Neuronal stem cell (in vitro differentiated cells): ENCODE measurements around the gene FAM135A.
"Not testable (repeated sequence)": the region's sequence is repeated elsewhere in the genome, so short reads cannot be mapped to it uniquely, and the experiment has no call there.

Experiments
- DNase-seq: peaks from one replicate; pipeline ENCODE4 v3.0.0-alpha.2; 2013; ENCODE audit warnings: low spot score
- H2AFZ ChIP-seq: one replicate; pipeline ENCODE4 v1.6.1; 2013; ENCODE audit warnings: mild to moderate bottlenecking, low read length, inconsistent platforms
- H2AK5ac ChIP-seq: 2 replicates; pipeline ENCODE4 v1.6.1; 2013; ENCODE audit warnings: low read depth, mild to moderate bottlenecking, inconsistent platforms, low read length, moderate library complexity, mixed read lengths
- H2BK120ac ChIP-seq: 2 replicates; pipeline ENCODE4 v1.6.1; 2013; ENCODE audit warnings: low read depth, mild to moderate bottlenecking, inconsistent platforms, low read length, moderate library complexity, mixed read lengths
- H2BK12ac ChIP-seq: one replicate; pipeline ENCODE4 v1.6.1; 2013; ENCODE audit warnings: low read length, inconsistent platforms
- H2BK15ac ChIP-seq: 2 replicates; pipeline ENCODE4 v1.6.1; 2013; ENCODE audit warnings: mild to moderate bottlenecking, low read length, inconsistent platforms, mixed read lengths
- H2BK5ac ChIP-seq: one replicate; pipeline ENCODE4 v1.6.1; 2013; ENCODE audit warnings: inconsistent platforms, mild to moderate bottlenecking, low read length, moderate library complexity
- H3K14ac ChIP-seq: one replicate; pipeline ENCODE4 v1.6.1; 2013; ENCODE audit warnings: low read length, inconsistent platforms
- H3K18ac ChIP-seq: 2 replicates; pipeline ENCODE4 v1.6.1; 2013; ENCODE audit warnings: low read length, inconsistent platforms
- H3K23ac ChIP-seq: 2 replicates; pipeline ENCODE4 v1.6.1; 2013; ENCODE audit warnings: low read depth, mild to moderate bottlenecking, mixed read lengths, low read length, inconsistent platforms; ENCODE audit not compliant: poor library complexity
- H3K27ac ChIP-seq: replicated peaks from 3 replicates; pipeline ENCODE4 v1.5.1; 2013; ENCODE audit warnings: low read length, inconsistent platforms
- H3K27me3 ChIP-seq, 3 experiments: 2 replicates each; pipeline ENCODE4 v1.6.1; 2013; ENCODE audit warnings: low read length in 3 of 3, mild to moderate bottlenecking in 2 of 3, inconsistent platforms in 1 of 3, low read depth in 1 of 3, mixed read lengths in 1 of 3, moderate library complexity in 1 of 3; ENCODE audit not compliant: control insufficient read depth in 3 of 3, insufficient read depth in 3 of 3
- H3K36me3 ChIP-seq, 2 donors: replicated peaks in 1 of 2; 2 replicates each; pipeline ENCODE4 v1.6.1; 2013; ENCODE audit warnings: low read length in 2 of 2; ENCODE audit not compliant: control insufficient read depth in 2 of 2, insufficient read depth in 2 of 2
- H3K4ac ChIP-seq: 2 replicates; pipeline ENCODE4 v1.6.1; 2013; ENCODE audit warnings: inconsistent platforms, mild to moderate bottlenecking, low read length, moderate library complexity
- H3K4me1 ChIP-seq, 2 donors: 1 replicate in 1 of 2; 2 replicates in 1 of 2; pipeline ENCODE4 v1.6.1; 2013; ENCODE audit warnings: low read length in 2 of 2, low read depth in 1 of 2; ENCODE audit not compliant: control insufficient read depth in 2 of 2, insufficient read depth in 1 of 2
- H3K4me2 ChIP-seq: one replicate; pipeline ENCODE4 v1.6.1; 2013; ENCODE audit warnings: mild to moderate bottlenecking, low read length, inconsistent platforms; ENCODE audit not compliant: insufficient read depth, poor library complexity, severe bottlenecking
- H3K4me3 ChIP-seq, 2 donors: 2 replicates each; pipeline ENCODE4 v1.5.1; 2013; ENCODE audit warnings: low read length in 2 of 2, mild to moderate bottlenecking in 2 of 2, inconsistent platforms in 1 of 2, moderate library complexity in 1 of 2
- H3K79me1 ChIP-seq: one replicate; pipeline ENCODE4 v1.6.1; 2013; ENCODE audit warnings: low read depth, mild to moderate bottlenecking, inconsistent platforms, low read length, moderate library complexity
- H3K9ac ChIP-seq: one replicate; pipeline ENCODE4 v1.6.1; 2013; ENCODE audit warnings: mild to moderate bottlenecking, low read depth, low read length, inconsistent platforms; ENCODE audit not compliant: poor library complexity
- H3K9me3 ChIP-seq, 2 donors: replicated peaks in 1 of 2; 2 replicates each; pipeline versions ENCODE3 to v1.6.1; 2013; ENCODE audit warnings: low read length in 2 of 2, mild to moderate bottlenecking in 2 of 2, inconsistent platforms in 1 of 2, low read depth in 1 of 2, mixed read lengths in 1 of 2, moderate library complexity in 1 of 2; ENCODE audit not compliant: control insufficient read depth in 2 of 2, insufficient read depth in 1 of 2
- H4K8ac ChIP-seq: one replicate; pipeline ENCODE4 v1.6.1; 2013; ENCODE audit warnings: low read depth, mild to moderate bottlenecking, inconsistent platforms, low read length, moderate library complexity
- H4K91ac ChIP-seq: one replicate; pipeline ENCODE4 v1.6.1; 2013; ENCODE audit warnings: low read length, low read depth, mild to moderate bottlenecking, inconsistent platforms; ENCODE audit not compliant: poor library complexity
- WGBS, 2 donors: extraction: QIAGEN DNeasy Blood & Tissue Kit; methylation state at CpG; one replicate each; pipeline ENCODE4 v1.1.7; 2013; ENCODE audit warnings: missing lambda C conversion rate in 2 of 2, mixed read lengths in 1 of 2; ENCODE audit not compliant: insufficient read length in 2 of 2, insufficient replicate concordance in 1 of 2; ENCODE audit errors: extremely low coverage in 2 of 2; 5-methylcytosine and 5-hydroxymethylcytosine counted together

FAM135A gene

DNA sequence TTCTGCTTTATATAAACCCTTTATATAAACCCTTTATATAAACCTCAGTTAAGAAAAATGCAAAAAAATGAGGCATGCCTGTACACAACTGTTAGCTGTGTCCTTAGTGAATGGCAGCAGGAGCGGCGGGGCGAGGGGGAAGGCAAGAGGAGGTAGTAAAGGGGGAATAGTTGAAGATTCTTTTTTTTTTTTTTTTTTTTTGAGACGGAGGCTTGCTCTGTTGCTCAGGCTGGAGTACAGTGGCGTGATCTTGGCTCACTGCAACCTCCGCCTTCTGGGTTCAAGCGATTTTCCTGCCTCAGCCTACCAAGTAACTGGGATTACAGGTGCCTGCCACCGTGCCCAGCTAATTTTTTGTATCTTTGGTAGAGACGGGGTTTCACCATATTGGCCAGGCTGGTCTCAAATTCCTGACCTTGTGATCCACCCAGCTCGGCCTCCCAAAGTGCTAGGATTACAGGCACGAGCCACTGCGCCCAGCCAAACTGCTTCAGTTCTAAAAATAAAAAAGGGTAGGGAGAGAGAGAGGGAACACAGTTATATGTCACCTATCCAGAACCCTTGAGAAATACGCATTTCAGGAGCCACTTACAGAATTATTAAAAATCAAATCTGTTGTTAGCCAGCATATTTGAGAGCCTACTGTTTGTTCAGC is 139.1 kb downstream of the FAM135A start:
- H3K4me2 ChIP-seq, H3K9me3 ChIP-seq, H3K9ac ChIP-seq, H2BK5ac ChIP-seq, DNase-seq, H4K91ac ChIP-seq, H3K18ac ChIP-seq, H2AK5ac ChIP-seq, H2AFZ ChIP-seq, H3K4me3 ChIP-seq, H3K4me1 ChIP-seq, H2BK15ac ChIP-seq, H3K27me3 ChIP-seq, H3K14ac ChIP-seq, H4K8ac ChIP-seq, H3K27ac ChIP-seq, H2BK120ac ChIP-seq, H2BK12ac ChIP-seq, H3K79me1 ChIP-seq, H3K4ac ChIP-seq, H3K23ac ChIP-seq: not testable (repeated sequence)
- WGBS, 2 donors, result no CpG with 5 or more reads among the region's 13 CpGs
- H3K36me3 ChIP-seq, result peaks cover 0 to 14% of the 10 kb centered on the region in 2 donors

DNA sequence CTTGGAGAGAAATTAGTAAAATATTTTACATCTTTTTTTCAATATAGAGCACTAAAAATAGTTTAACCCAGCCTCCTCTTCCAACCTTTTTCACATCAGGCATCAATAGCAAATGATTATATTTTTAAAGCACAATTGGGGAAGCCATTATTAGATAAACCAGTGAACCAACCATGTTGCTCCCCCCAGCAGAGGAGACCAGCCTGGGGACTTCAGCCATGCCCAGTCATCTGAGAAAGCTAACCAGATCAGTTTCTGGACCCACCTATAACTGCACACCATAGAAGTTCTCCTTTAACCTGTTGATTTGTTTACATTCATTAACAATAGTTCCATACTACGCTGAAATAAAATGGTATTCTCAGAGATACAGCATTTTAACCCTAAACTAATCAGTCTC is 139.7 kb downstream of the FAM135A start:
- WGBS, 2 donors, result no CpG with 5 or more reads among the region's 1 CpG

DNA sequence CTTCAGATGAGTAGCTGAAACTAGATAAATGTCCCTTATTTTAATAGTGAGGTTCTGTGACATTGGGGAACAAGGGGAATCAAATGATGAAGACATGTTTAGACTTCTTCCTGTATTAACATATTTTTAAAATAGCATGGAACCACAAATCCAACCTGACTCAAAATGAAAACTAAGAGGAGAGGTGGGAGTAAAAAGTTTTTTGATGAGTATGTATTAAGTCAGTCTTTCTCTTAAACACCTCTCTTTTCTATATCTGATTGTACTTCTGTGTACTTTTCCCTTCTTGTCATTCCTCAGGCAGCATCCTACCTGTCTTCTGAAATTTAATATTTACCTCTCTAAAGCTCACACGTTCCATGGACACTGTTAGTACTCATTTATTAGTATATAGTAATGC is 144.7 kb downstream of the FAM135A start:
- Histone ChIP-seq H3K9me3 (no peaks in the 10 kb centered on the region), H3K4me1 (no peaks in the 10 kb centered on the region), H2BK15ac (no peak overlapping the region), H3K14ac (no peak overlapping the region), H2BK5ac (no peak overlapping the region), H3K79me1 (no peaks in the 10 kb centered on the region), H2AFZ (no peak overlapping the region), H2BK12ac (no peak overlapping the region), H3K4me3 (no peak overlapping the region), H2AK5ac (no peak overlapping the region), H3K27ac (no peak overlapping the region), H2BK120ac (no peak overlapping the region), H3K36me3 (peaks cover 0 to 35% of the 10 kb centered on the region in 2 donors), H3K18ac (no peak overlapping the region), H3K4me2 (no peak overlapping the region), H3K23ac (no peak overlapping the region), H4K8ac (no peak overlapping the region), H3K9ac (no peak overlapping the region), H3K27me3 (no peaks in the 10 kb centered on the region), H3K4ac (no peak overlapping the region), H4K91ac (no peak overlapping the region)
- no peak for DNase-seq
- no CpG with 5 or more reads among the region's 1 CpG for WGBS, 2 donors

More for the DNA sequence above, 139.7 kb downstream of the FAM135A start:
- Histone ChIP-seq H2AK5ac (no peak overlapping the region), H2AFZ (no peak overlapping the region), H2BK12ac (no peak overlapping the region), H2BK120ac (no peak overlapping the region), H3K9me3 (peaks cover 0 to 6% of the 10 kb centered on the region in 2 donors), H3K36me3 (peaks cover 0 to 19% of the 10 kb centered on the region in 2 donors), H3K4me1 (no peaks in the 10 kb centered on the region), H2BK5ac (no peak overlapping the region), H3K4ac (no peak overlapping the region), H3K4me3 (no peak overlapping the region), H3K4me2 (no peak overlapping the region), H4K91ac (no peak overlapping the region), H2BK15ac (no peak overlapping the region), H3K79me1 (no peaks in the 10 kb centered on the region), H3K14ac (no peak overlapping the region), H3K18ac (no peak overlapping the region), H3K27me3 (no peaks in the 10 kb centered on the region), H3K23ac (no peak overlapping the region), H4K8ac (no peak overlapping the region), H3K27ac (no peak overlapping the region), H3K9ac (no peak overlapping the region)
- no peak for DNase-seq

DNA sequence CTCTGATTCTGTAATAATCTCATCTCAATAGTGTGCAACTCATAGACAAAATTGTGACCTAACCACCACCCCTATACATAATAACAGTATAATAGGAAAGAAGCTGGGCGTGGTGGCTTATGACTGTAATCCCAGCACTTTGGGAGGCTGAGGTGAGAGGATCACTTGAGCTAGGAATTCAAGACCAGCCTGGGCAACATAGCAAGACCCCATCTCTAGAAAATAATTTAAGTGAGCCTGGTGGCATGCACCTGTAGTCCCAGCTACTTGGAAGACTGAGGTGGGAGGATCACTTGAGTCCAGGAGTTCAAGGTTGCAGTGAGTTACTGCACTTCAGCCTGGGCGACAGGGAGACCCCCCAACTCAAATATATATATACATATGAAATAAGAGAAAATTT is 149.1 kb downstream of the FAM135A start:
- H3K14ac ChIP-seq, H3K4me2 ChIP-seq, H3K4ac ChIP-seq, H3K4me3 ChIP-seq, H3K9ac ChIP-seq, H3K27me3 ChIP-seq, H3K4me1 ChIP-seq, H4K91ac ChIP-seq, H3K9me3 ChIP-seq, H2AFZ ChIP-seq, H3K18ac ChIP-seq, DNase-seq, H3K79me1 ChIP-seq, H2AK5ac ChIP-seq, H3K27ac ChIP-seq, H2BK12ac ChIP-seq, H2BK120ac ChIP-seq, H3K23ac ChIP-seq, H4K8ac ChIP-seq, H2BK5ac ChIP-seq, H2BK15ac ChIP-seq: not testable (repeated sequence)
- WGBS, 2 donors, result no CpG with 5 or more reads among the region's 2 CpGs
- H3K36me3 ChIP-seq, result peaks cover 0 to 28% of the 10 kb centered on the region in 2 donors
